ENCODE results near the gene CYB561. TPM values are rescaled to one million over a fixed set of nuclear protein-coding genes. Genes with fewer than 3 reads are reported as not detected.
A peak's percentile ranks its signal among the peaks of the same experiment; 100 is the strongest.

The CYB561 gene
- polyA plus RNA-seq, 4 donors: 25.7 to 33.8 (median 29.9) TPM

DNA sequence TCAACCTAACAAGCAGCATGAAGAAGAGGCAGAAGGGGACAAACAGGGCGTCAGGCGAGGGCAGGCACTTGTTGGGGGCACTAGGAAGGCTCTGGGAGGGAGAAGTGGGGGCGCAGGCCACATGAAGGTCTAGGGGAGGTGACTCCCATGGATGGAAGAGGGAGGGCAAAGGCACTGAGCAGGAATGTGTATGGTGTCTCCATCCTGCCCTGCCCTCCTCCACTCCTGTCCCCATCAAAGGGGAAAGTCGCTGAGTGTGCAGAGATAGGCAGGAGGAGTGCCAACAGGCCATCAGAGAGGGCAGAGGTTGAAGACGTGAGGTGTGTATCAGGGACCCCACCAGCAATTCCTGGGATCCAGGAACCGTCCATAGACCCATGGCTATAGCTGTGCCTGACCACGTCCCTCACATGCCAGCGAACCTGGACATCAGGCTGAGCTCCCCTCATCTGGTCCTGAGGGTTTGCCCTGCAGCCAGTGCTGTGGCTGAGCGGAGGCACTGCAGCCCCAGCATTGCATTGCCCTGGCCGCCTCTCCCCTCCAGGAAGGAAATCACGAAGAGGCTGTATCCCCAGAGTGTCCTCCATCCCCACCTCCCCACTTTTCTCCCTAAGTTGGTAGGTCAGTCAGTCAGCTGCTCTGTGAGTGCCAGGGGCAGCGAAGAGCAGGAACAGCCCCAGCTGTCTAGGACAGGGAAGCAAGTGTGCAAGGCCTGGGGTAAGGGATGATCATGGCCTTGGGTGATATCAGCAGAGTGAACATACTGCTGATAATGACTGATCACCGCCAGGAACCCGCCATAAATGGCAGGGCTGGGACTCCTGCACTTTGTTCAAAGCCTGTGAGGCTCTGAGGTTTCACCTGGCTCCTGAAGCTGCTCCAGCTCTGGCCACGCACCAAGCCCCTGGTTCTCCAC is 6.2 kb upstream of the CYB561 start:
- no peak for DNase-seq (ENCODE audit: low read depth in 4 of 4, low spot score in 3 of 4)

DNA sequence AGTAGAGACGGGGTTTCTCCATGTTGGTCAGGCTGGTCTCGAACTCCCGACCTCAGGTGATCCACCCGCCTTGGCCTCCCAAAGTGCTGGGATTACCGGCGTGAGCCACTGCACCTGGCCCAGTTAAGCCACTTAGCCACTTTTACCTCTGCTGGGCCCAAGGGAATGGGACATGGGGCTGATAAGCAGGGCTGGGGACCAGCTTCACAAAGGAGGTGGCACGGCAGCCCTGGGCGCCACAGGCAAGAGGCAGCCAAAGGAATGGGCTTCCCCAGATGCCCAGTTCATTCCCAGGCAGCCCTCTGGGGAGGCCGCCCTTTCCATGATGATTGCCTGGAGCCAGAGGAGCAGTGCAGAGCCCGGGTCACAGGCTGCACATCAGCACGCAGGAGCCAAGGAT is 5.0 kb upstream of the CYB561 start:
- DNase-seq (ENCODE audit: low read depth in 4 of 4, low spot score in 3 of 4): no peak

DNA sequence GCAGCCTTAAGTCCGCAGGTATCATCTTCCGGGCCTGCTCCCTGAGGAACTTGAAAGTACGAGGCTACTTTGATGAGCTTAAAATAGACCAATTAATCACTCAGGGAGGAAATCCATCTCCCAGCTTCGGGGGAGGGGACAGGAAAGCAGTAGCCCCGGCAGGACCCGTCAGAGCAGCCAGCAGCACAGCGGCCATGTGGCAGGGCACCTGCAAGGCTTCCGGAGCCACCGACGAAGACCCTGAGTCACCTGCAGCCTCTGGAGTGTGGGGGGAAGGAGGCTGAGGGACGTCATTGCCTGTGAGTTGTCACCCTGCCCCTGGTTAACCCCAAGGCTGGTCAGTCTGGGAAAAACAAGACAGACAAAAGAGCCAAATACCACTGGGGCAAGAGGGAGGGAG is 4.4 kb upstream of the CYB561 start:
- DNase-seq (ENCODE audit: low read depth in 4 of 4, low spot score in 3 of 4): no peak

DNA sequence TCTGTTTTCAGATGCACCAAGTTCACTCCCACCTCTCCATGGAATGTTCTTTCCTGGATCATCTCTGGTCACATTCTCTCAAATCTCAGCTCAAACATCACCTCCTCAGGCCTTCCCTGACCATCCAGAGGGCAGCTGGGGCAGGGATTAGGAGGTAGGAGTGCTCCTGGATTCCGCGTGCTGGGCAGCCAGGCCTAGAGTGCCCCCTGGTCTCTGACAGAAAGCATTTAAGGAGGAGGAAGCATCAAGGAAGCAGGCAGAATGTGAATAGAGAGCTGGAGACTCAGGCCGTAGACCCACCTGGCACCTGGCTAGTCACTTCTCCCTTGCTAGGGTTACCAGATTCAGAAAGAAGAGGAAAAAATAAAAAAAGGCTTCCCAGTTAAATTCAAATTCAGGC is 2.5 kb upstream of the CYB561 start:
- no peak for DNase-seq (ENCODE audit: low read depth in 4 of 4, low spot score in 3 of 4)

DNA sequence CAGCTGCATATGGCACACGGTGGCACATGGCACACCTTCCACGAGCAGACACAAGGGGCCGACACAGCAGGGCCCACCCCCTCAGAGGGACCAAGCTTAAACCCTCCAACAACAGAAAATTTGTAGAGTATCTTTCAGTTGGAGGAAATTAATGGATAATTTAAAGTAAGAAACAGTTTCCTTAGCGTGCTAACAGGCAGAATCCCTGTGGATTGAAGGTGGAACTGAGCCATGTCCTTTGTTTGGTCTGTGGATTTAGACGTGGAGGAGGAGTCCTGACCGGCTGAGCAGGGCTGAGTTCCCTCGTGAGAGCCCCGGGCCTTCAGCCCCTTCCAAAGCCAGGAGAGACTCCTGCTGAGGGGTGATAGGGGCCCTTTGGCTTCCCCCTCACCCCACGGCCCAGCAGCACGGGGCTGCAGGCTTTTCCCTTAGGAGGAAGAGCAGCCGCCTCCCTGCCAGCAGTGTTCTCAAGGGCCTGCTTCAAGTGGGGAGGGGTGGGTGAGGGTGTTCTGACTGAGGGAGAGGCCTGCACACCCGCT is 1.4 kb upstream of the CYB561 start:
- no peak for DNase-seq (ENCODE audit: low read depth in 4 of 4, low spot score in 3 of 4)

DNA sequence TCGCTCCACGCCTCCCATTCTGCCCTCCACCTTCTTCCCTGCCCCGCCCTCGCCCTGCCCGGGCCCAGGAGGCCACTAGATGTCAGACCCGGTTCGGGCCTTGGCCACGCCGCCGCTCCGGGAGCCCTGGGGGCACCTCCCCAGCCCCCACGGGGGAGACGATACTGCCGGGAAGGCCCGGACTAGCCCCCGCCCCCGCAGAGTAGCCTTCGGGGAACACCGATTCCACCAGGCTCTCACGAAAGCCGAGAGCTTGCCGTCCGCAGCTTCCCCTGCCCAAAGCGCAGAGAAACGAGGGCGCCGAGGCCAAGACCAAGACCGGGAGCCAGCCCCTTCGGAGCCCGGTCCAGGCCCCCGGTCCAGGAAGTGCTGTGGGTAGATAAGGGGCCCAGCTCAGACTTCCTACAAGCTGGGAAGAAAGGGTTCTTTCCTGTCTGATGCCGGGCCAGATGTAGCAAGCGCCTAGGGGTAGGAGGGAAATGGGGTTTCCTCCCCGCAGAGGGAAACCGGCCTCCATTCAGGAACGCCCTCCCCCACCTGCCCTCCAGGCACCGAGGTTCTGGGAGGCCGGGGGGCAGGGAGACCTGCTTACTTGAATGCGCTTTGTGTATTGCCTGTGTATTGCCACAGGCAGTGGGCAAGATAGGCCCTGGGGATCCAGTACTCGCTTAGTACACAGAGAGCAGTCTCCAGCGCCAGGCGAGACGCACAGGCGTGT is 806 bp upstream of the CYB561 start:
- no peak for DNase-seq (ENCODE audit: low read depth in 4 of 4, low spot score in 3 of 4)

DNA sequence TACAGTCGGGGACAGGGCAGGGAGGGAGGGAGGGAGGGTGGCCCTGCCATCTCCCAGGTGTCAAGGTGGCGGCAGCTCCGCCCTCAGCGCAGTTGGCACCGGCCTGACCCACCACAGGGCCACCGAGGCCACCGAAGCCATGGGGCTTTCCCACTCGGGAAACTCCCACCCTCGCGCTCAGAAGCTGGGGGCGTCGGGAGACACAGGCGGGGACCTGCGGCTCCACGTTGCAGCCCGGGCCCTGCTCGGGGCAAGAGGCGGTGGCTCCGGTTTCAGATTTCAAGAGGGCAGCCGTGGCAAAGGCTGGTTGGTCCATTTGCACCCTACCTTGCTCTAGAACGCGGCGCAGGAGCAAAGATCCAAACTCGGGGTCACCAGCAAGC is 544 bp downstream of the CYB561 start:
- DNase-seq (ENCODE audit: low read depth in 4 of 4, low spot score in 3 of 4): peak in 1 of 4 donors; percentile 28

DNA sequence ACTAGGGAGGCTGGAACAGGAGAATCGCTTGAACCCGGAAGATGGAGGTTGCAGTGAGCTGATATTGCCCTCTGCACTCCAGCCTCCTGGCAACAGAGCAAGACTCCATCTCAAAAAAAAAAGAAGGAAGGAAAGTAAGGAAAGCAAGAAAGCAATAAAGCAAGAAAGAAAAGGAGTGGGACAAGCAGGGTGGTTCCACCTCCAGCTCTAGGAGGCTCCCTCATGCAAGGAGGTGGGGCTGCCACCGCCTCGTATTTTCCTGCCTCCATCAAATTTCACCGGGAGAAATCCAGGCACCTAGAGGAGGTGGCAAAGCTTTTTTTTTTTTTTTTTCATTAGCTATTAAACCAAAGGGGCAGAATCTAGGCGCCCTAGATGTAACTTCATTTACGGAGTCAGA is 1.0 kb downstream of the CYB561 start:
- DNase-seq (ENCODE audit: low read depth in 4 of 4, low spot score in 3 of 4): no peak

DNA sequence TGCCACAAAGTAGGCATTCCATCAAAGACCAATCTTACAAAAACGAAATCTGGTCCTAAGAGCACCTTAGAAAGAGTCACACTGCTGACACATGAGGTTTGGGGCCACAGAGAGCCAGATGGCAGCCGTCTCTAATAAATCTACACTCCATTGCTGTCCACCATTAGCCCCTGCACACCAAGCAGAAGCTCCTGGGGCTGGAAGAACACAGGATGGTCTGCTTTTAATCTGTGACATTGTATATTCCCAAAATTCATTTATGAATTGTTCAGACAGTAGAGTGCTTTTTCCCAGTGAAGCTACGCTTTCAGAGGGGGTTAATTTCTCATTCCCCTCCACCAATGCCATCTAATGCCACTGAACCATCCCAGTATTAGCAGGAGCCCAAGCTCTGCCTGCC is 1.6 kb downstream of the CYB561 start:
- DNase-seq (ENCODE audit: low read depth in 4 of 4, low spot score in 3 of 4): no peak

DNA sequence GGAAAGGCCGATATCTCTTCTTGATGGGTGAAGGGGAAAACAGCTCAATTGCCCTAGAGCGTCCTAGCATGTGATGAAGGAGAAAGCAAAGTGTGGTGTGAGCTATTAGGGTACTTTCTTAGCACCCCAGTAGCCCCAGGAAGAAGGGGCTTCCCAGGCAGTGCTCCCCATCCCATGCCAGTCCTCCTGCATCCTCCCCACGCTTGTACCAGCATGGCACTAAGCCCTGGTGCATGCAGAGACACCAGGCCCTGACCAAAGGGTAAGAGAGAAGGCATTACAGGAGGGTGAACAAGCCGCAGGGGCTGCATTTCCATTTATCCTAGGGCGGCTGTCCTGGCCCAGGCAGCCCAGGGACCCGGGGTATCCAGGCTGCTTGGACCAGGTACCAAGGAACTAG is 3.1 kb downstream of the CYB561 start:
- no peak for DNase-seq (ENCODE audit: low read depth in 4 of 4, low spot score in 3 of 4)

DNA sequence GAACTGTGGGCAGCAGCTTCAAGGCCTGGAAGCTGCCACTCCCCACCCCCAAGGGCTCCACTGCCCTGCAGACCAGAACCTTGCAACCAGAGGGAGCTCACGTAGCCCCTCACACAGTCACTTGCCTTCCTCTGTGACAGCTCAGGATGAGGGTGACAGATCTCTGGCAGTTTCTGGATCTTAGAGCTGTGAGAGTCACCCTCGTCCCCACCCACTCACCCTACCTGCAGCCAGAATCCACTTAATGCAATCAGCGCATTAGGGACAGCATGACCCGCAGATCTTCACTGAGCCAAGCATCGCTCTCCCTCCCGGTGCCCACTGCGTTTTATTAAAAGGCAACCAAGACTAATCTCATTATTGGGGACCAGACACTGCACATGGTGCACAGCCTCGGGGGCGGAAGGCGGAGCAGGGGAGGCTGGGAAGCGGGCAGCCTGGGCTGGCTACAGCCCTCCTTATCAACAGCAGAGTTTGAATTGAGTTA is 3.5 kb downstream of the CYB561 start:
- no peak for DNase-seq (ENCODE audit: low read depth in 4 of 4, low spot score in 3 of 4)

DNA sequence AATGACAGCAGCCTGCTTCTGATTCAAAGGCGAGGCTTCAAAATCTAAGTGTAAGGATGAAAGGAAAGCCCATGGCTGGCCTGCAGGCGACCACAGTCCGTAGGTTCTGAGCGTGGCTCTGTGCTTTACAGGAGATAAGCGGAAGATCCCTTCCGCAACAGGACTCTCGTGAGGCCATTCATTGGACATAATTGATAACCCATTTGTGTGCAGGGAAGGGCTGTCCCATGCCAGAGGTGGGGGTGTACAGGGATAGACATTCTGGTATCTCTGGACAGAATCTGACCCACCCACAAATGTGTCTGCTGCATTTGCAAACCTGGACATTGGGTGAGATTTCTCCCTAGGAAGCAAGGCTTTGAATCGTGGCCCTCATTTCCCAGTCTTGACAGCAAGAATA is 4.0 kb downstream of the CYB561 start:
- no peak for DNase-seq (ENCODE audit: low read depth in 4 of 4, low spot score in 3 of 4)

DNA sequence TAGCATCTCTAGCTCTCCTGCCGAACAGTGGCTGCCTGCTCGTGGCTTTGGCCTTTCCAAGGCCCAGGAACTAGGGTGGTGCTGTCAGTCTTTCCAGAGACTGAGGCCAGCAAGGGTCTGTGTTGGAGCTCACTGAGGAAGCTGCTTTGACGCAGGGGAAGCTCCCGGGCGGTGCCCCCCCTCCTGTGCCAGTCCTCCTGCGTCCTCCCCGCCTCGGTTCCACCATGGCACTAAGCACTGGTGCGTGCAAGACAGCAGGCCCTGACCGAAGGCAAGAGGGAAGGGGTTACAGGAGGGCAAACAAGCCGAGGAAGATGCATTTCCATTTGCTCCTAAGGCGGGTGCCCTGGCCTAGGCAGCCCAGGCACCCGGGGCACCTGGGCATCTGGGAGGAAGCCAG is 4.5 kb downstream of the CYB561 start:
- DNase-seq (ENCODE audit: low read depth in 4 of 4, low spot score in 3 of 4): no peak

DNA sequence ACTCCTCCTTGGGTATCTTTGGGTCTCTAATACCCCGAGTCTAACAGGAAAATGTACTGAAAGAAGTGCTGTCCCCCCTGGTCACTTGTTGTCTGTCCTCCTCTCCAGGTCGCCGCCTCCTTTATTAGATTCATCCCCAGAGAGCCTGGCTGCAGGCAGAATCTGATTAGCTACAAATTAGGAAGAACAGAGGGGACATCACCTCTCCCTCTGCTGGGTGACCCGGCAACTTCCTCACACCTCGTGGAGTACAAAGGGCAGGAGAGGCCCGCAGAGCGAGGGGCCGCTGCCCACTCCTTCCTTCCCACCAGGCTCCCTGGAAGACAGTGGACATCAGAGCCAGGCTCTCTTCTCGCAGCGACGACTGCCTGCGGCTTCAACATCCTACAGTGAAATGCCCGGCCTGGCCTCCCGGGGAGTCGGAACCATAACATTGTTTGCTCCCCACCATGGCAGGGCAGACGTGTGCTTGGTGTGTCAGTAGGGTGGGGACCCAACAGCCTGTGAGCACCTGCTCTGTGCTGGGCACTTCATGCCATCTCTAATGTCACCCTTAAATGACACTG is 5.3 kb downstream of the CYB561 start:
- DNase-seq (ENCODE audit: low read depth in 4 of 4, low spot score in 3 of 4): no peak

DNA sequence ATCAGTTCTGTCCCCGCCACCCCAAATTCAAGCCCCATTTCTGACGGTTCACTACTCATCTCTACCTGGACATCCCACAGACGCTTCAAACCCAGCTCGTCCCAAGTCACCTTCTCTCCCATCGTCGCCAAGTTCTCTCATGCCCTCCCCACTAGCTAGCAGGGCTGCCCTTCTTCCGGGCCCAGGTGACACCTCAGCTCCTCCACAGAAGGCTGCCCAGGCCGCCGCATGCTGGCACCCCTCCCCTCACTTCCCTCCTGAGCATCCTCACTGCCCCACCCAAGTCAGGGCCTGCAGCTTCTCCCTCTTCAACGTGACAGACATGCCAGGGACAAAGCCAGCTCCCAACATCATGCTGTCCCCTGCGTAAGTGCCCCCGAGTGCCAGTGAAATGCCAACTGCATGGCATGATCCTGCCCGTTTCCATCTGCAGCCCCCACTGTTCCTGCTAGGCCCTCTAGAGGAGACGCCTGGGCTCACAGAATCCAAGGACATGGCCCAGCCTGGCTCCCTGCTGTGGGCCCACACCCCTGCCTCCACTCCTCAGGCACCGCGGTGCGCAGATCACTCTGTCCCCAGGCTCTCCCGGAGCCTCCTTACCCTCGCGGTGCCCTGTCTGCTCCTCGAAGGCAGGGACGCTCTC is 5.9 kb downstream of the CYB561 start:
- DNase-seq (ENCODE audit: low read depth in 4 of 4, low spot score in 3 of 4): no peak

DNA sequence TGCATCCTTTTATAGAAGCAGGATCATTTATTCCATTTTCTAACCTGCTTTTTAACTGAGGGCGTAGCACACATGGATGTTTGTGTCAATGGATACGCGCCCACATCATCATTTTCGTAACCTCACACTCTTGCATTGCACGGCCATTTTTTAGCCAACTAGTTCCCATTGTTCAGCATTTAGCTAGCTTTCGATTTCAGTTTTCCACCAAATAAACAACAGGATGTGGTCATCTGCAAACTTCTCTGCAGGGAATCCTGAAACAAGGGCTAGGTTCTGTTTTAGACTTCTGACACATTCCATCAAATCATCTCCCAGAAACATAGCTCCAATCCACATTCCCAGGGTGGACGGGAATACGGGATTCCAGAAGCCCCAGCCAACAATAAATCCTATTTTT is 6.4 kb downstream of the CYB561 start:
- DNase-seq (ENCODE audit: low read depth in 4 of 4, low spot score in 3 of 4): no peak

DNA sequence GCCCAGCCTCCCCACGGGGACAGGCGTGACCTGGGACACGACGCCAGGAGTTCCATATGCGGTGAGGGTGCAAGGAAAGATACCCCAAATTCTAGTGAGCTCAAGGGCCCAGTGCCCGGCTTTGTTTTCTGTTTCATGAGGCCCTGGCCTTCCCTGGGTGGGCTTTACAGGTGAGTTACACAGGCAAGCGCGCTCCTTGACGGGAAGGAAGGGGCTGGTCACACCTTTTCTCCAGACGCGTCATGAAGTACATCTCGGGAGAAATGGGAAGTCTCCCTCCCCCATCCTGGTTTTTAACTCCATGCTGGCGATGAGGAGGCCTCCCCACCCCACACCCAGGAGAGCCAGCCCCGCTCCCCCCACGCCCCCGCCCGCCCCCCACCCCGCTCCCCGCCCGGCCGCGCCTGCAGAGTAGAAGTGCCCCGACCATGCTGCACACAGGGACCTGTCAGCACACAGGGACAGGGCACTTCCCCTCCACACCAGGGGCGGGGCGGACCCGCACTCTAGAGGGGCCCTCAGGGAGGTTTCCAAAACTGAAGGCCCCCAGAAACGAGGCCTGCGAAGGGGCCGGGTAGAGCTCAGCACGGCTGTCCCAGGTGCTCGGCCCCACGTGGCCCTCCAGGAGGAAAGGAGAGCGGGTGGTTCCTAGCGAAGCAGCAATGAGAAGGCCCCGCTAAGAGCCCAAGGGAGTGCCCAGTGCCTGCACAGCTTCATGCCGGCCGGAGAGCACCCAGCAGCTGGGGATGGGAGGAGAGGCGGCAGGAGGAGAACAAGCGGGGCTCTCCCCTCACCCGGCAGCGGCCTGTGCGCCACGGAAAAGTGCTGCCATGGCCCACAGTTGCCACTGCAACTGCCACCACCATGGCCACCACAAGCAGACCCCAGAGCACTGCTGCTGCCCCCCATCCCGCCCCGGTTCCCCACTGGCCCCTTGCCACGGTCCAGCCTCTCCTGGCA is 7.7 kb downstream of the CYB561 start:
- no peak for DNase-seq (ENCODE audit: low read depth in 4 of 4, low spot score in 3 of 4)

DNA sequence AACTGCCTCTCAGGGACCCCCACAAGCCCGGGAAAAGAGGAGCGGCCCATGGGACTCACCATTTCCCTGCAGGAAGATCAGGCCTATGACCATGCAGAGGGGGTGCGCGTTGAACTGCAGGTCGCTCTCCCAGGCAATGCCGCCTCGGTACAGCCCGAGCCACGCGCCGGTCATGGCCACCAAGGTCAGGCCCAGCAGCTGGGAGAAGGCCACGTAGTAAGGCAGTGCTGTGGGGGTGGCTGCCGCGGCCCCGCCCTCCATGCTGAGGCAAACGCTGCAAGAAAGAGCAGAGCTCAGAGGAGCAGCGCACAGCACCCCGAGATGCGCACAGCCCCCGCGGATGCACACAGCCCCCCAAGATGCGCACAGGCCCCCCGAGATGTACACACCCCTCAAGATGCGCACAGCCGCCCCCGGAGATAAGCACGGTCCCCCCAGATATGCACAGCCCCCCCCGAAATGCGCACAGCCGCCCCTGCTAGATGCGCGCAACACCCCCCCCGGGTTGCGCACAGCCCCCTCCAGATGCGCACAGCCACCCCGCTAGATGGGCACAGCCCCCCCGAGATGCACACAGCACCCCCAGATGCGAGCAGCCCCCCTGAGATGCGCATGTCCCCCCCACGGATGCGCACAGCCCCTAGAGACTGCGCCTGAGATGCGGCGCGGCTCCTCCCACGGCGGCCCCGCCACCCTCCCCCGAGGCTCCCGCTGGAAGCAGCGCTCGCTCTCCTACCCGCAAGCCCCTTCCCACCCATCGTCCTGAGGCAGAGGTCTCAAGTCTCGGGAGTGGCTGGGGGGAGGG is 8.6 kb downstream of the CYB561 start:
- no peak for DNase-seq (ENCODE audit: low read depth in 4 of 4, low spot score in 3 of 4)
